HG03139 (cell line): ENCODE data around the gene ELOVL1.
"Not testable (repeated sequence)": the region's sequence is repeated elsewhere in the genome, so short reads cannot be mapped to it uniquely, and the experiment has no call there.

ENCODE experiments used
- ATAC-seq: cut with Tn5 transposase; IDR thresholded peaks from one replicate; pipeline ENCODE4 v1.9.1; 2021; ENCODE audit not compliant: unreplicated experiment

Gene ELOVL1

DNA sequence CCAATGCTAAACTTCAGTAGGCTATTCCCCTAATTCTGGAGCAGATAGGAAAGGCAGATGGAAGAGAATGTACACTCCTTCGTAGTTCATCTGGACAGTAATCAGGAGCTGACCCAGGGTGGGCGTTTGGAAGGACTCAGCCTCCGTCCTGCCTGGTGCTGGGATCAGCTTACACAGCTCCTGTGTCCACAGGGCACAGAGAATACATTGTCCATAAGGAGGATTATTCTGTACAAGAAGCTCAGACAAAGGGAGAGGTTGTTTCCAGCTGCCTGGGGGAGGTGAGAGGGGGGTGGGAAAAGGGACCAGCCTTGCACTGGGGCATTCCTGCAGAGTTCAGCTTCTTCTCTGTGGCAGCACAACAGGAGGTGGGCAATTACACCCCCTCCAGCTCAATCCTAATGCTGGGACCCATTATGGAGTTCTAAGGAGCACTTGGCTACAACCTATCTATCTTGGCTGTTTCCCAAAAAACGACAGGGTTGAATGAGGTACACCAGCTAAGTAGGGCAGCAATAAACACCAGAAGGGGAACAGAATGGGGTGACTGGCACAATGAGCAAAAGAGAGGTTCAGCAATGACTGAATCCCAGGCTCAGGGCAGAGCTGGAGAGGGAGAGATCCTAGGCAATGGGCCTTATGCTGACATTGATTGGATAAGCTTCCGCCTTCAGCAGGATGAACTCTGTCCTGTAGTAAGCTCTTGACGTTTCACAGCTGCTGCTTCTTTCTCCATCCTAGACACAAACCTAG is 14.4 kb upstream of the ELOVL1 start:
- no peak for ATAC-seq

DNA sequence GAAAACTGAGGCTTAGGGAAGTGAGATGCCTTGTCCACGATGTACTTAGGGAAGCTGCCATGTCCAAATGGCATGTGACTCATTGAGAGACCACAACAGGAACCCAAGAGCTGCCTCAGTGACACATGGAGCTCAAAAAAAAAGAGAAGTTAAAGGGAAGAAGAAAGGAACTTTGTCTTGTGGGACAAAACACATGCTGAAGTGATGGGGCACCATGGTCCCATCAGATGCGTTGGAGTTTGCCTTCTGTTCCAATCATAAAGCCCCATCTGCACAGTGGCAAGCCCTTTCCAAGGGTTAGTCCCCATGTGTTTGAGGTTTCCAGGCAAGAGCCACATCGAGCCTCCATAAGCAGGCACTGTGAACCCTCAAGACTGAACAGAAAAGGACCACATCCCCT is 13.8 kb upstream of the ELOVL1 start:
- no peak for ATAC-seq

DNA sequence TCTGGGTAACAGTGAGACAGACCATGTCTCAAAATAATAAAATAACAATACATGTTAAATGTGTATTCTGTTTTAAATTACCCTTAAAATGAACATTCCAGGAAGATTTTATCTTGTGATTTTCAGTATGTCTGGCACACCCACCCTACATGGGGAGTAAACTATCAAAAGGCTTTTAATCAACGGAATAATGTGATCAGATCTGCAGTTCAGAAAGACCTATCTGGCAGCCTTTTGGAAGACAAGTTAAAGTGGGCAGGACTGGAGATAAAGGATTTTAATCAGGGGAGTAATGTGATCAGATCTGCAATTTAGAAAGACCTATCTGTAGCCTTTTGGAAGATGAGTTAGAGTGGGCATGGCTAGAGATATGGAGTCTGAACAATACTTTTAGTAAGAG is 11.7 kb upstream of the ELOVL1 start:
- no peak for ATAC-seq

DNA sequence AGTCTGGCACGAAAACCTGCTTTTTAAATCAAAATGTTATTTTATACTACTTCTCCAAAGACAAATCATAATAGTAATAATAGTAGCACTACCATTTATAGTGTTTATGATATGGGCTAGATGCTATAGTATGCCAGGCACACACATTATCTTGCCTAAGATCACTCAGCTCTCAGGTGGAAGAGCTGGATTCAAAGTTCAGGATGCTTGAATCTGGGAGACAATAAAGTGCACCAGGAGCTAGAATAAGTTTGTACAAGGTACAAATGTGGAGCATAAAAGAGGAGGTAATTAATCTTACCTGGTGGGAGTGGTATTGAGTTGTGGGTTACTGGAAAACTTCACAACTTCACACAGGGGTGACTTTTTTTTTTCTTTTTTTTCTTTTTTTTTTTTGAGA is 10.0 kb upstream of the ELOVL1 start:
- ATAC-seq = no peak

DNA sequence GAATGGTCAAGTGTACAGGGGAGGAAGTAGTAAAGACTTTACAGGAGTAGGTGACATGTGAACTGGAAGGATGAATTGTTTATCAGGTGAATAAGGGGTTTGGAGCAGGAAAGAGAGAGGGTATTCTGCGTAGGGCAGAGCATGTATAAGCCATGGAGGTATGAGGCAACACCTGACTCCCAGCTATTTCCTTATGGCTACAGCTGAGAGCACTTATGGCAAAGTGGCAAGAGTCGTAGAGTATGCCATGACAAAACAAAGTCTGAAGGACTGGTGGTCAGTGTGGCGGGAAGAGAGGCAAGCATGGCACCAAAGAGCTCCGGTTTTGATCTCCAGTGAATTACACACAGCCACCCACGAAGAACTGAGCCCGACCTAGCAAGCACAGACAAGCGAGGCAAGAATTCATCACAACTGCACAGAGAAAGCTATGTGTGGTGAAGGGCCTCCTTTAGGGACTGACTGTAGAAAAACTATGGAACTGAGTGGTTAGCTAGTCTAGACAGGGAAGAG is 9.0 kb upstream of the ELOVL1 start:
- ATAC-seq = no peak

DNA sequence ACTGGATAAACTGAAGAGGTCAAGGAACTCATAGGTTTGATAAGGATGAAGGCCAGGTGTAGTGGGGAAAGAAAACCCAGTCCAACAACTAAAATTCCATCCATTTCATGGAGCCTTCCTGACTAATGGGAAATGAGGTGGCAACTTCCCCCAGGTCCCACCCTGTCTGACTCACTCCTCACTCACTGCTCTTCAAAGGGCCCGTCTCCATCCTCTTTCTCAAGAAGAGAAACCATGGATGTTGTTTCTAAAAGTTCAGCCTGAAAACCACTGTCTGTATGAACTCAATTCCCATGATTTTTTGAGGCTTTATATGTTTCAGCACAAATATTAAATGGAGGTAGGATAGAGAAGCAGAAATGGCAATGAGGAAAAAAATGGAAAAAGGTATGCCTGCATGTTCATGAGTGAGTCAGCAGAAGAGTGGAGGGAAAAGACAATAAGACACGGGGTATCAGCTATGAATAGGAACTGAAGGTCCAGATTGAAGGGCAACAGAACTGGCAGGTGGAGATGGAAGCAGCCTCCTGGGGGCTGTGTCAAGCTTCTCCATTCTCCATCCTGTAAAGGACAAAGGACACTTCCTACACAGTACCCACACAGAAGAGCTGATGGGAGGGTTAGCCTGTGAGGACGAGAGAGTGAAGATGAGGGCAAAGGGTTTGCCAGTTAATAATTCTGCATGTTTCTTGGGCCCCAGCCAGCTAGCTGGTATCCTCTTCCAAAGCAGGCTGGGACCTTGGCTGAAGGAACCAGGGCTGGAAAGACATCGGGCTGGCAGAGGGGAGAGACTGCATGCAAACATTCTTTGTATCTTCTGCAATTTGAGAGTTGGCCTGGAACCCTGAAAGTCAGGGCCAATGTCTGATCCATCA is 5.5 kb upstream of the ELOVL1 start:
- no peak for ATAC-seq

DNA sequence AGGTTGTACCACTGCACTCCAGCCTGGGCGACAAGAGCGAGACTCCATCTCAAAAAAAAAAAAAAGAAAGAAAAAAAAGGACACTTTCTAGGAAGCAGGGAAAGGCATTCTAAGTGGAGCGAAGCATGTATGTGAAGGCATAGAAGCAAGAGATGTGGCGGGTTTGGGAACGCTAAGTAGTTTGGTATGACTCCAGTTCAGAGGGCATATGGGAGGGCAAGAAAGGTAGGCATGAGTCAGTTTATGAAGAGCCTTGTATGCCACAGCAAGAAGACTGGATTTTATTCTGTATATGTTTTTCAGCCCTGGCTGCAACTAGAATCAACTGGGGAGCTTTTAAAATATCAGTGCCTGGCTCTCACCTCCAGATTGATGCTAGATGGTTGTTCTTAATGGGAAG is 4.4 kb upstream of the ELOVL1 start:
- ATAC-seq = no peak

DNA sequence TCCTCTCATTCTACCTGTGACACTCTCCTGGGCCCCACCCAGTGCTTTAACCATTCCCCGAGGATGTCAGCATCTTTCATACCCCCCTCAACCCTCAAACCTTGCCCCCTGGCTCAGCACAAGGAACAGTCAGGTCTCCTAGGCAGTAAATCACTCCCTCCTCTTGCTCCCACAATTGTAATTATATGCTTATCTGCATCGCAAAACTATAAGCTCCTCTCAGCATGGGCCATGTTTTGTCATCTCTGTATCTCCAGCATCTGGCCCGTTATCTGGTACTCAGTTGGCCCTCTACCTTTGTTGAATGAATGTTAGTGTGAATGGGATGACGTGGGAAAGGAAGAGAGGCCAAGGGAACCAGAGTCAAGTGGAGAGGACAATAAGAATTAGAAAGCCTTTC is 2.8 kb upstream of the ELOVL1 start:
- ATAC-seq = no peak

DNA sequence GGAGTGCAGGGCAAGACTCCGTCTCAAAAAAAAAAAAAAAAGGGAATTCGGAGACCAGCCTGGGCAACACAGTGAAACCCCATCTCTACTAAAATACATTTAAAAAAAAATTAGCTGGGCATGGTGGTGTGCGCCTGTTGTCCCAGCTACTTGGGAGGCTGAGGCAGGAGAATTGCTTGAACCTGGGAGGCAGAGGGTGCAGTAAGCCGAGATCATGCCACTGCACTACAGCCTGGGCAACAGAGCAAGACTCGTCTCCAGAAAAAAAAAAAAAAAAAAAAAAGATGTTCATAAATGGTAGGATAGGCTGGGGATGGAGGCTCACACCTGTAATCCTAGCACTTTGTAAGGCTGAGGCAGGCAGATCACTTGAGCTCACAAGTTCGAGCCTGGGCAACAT is 2.0 kb upstream of the ELOVL1 start:
- not testable (repeated sequence) for ATAC-seq

DNA sequence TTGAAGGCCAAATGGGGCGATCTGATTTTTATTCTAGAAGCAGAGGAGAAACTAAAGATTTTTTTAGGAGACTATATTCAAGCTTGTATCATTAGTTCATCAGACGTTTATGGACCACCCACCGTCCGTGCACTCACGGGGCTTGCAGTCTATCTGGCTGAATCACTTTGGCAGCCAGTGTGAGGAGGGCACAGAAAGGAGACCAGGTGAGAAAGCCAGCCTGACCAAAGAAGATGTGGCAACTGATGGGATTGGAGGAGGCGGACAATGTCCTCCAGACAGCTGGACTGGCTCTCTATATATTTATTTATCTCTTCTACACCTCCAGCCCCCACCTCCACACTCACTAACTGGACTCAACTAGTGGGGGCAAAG is 822 bp upstream of the ELOVL1 start:
- no peak for ATAC-seq

DNA sequence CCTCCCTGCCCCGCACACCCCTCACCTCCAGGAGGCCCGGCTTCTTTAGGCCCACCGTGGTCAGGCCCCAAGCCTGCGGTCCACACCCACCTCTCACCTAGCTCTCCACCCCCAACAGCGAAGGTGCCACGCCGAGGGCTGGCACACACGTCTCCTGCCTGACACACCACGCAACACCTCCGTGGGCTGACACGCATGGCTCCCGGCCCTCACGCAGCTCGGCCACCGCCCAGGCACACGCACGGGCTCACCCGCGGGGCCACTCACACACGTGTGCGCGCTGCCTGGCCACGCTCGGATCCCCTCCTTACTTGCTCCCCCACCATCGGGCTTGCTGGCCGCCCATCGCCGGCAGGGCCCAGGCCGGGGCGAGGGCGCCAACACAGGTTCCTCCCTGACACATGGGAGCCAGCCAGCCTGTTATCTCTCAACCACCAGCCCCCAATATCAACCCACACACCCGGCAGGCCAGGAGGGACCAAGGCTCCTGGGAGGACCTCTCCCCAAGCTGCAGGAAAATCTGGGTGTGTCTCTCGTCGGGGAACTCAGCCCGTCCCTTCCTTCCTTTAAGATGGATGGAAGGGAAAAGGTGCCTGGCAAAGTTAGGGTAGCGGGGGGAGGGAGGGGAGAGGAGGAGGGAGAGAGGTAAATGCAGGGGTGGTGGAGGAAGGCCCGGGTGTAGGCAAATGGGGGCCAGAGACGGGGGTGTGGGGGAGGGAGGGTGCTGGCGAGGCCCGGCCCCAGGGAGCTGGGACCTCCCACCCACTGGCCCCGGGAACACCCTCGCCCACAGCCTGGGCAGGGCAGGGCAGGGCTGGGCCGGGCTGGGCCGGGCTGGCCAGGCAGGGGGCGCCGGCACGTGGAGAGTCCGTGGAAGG is 546 bp downstream of the ELOVL1 start:
- peak; percentile 32 for ATAC-seq

DNA sequence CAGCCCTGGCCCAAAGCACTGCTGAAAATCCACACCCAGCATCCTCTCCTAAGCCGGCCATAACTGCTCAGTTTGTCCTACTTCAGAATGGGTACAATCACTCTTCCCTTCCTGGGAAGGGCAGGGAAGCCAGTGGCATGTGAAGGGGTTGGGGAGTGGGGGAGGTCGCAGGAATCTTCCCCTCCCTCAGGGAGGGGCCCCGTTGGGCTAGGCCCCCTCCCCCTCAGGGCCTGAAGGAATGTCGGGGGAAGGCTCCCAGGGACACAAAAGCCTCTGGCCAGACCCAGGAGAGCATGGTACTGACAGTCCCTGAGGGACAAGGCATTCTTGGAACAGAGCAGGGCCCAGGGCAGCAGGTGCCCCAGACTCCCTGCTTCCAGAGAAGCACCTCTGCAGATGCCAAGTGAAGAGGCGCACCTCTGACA is 1.2 kb downstream of the ELOVL1 start:
- ATAC-seq = no peak

DNA sequence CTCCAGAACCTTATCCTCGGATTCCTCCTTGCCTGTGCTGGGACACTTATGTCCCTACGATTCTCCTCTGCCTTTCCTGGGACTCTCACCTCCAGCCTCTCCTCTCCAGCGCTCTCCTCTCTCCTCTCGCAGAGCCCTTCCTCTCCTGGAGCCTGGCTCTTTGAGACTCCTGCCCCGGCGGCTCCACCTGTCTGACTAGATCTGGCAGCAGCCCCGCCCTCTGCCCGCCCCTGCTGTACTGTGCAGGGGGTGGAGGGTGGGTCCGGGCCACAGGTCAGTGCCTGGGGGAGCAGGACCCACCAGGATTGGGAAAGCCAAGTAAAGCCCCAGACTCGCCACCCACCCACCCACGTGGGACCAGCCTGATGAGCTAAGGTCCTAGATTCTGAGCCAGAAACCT is 1.6 kb downstream of the ELOVL1 start:
- no peak for ATAC-seq

DNA sequence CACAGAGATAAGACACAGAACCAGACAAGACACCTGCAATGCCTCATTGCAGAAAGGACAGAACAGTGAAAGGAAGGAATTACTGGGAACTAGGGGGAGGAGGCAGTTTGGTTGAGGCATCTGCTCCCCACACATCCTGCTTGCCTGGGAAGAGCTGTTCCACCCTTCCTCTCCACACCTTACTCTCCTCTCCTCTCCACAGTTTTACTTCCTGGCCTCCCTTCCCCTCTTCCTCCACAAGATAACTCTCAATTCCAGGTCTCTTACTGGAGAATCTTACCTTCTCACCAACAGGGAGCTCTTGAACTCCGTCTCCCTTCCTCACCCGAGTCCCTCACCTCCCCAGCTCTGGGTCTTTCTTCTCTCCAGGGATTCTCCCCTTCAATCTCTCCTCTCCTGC is 2.1 kb downstream of the ELOVL1 start:
- ATAC-seq = no peak

DNA sequence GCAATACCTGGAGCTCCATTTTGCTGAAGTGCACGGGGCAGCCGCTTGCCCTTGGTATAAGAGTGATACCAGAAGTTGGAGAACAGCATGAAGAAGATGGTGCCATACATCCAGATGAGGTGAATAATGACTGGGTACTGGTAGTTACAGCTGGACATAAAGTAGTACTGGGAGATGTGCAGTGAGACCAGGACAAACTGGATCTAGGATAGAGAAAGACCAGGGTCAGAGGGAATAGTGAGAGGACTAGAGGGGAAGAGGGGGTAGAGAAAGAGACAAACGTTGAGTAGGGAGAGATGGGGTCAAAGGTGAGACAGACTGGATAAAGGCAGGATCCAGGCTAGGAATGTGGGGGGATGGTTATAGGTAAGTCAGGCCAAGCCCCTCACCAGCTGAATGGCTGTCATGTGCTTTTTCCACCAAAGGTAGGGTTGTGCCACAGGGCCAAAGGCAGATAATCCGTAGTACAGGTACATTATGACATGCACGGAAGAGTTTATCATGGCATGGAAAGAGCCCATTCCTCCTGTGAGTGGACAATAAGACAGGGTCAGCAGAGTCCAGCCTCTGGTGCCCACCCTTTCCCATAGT is 3.8 kb downstream of the ELOVL1 start:
- no peak for ATAC-seq

DNA sequence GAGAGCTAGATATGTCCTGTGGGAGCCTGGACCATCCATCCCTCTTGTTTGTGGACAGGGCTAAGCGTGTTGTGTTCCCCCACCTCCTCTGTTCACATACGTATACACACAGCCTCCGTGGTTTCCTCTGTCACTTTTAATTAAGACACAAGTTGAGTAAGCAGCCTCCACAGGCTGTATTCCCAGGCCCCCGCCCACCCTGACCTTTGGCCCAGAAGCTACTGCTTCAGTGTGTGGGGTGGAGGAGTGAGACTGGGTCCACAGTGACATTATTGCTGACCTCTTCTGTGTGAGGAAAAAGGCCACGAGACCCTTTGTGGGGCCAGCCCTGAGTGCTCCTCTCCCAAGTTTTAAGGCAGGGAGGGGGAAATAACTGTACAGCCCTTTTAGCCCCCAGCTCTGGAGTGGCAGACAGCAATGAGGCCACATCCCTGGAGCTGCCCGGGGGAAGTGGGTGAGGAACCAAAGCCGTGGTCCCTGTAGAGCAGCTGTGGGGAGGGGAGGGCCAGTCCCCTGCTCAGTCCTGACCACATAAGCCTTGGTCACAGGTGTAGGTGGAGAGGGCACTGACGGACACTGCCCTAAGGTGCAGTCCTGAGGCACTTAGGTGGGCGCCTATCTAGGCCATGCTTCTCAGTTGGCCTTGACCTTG is 4.4 kb downstream of the ELOVL1 start:
- ATAC-seq = no peak

DNA sequence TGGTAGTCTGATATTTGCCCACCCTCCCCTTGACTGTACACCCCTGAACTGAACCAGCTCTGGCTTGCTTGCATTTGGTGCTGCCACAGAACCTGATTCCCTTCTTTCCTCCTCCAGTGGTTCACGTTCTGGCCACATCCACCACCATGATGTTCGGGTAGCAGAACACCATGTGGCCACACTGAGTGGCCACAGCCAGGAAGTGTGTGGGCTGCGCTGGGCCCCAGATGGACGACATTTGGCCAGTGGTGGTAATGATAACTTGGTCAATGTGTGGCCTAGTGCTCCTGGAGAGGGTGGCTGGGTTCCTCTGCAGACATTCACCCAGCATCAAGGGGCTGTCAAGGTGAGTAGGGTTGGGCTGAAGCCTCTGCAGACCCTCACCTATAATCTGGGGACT is 7.2 kb downstream of the ELOVL1 start:
- ATAC-seq = no peak

DNA sequence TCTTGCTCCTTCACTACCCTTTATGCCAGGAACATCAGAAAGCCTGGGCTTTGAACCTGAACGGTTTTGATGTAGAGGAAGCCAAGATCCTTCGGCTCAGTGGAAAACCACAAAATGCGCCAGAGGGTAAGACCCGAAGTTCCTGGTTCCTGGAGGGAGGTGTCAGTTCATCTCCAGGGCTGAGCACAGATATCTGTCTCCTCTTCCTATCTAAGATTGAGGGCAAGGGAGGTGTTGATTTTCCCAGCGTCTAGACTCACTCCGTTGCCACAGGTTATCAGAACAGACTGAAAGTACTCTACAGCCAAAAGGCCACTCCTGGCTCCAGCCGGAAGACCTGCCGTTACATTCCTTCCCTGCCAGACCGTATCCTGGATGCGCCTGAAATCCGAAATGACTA is 8.1 kb downstream of the ELOVL1 start:
- no peak for ATAC-seq

DNA sequence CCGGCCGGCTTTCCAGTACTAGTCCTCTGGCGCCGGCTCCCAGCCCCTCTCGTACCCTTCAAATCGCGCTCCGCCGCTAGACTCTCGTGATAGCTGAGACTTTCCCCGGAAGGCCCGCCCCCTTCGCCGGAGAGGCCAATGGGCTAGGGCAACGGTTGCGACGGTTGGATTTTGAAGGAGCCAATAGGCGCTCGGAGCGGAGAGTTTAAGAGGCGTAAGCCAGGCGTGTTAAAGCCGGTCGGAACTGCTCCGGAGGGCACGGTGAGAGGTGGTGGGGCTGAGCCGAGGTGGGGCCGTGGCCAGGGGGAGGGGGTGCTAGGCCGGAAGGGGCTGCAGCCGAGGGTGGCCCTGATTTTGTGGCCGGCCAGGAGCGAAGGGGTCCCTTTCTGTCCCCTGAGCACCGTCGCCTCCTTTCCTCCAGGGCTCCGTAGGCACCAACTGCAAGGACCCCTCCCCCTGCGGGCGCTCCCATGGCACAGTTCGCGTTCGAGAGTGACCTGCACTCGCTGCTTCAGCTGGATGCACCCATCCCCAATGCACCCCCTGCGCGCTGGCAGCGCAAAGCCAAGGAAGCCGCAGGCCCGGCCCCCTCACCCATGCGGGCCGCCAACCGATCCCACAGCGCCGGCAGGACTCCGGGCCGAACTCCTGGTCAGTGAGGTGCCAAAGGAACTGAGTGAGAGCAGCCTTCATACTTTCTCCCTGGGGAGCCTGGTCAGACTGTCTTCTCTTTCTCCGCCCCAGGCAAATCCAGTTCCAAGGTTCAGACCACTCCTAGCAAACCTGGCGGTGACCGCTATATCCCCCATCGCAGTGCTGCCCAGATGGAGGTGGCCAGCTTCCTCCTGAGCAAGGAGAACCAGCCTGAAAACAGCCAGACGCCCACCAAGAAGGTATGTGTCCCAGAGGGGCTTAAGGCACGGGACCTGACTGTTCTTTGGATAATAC is 8.8 kb downstream of the ELOVL1 start, which contains the start of gene CDC20:
CDC20 (plus strand) TSS at position 236 of the 948 bp plus-strand sequence; CDS start at position 471, 235 bp downstream.
- ATAC-seq = peak; percentile 92
